Astrocyte of the cerebellum (primary cell): ENCODE results near the gene PTPRM.

Source experiments
- DNase-seq: peaks from one replicate; pipeline ENCODE4 v3.0.0-alpha.2; 2011; ENCODE audit warnings: low read depth
- H3K4me3 ChIP-seq: 2 replicates; pipeline ENCODE4 v1.5.1; 2011; ENCODE audit warnings: mild to moderate bottlenecking, low read depth, low read length, moderate library complexity
- CTCF ChIP-seq: IDR thresholded peaks from 2 replicates; pipeline ENCODE4 v1.5.1; 2012; ENCODE audit warnings: low read length, low read depth, moderate library complexity, mild to moderate bottlenecking; ENCODE audit errors: missing control alignments
- in situ Hi-C: cut with HindIII; loops from 2 replicates; pipeline ENCODE4 v1.10.0; 2017; ENCODE audit warnings: low sequenced_read_pairs

Gene PTPRM

GRCh38 chr18:7565677-7566076 is 1.4 kb upstream of the PTPRM start:
- no peak for DNase-seq
- H3K4me3 ChIP-seq: no peak overlapping the region
- in situ Hi-C loops: no loop called here
- TF ChIP-seq CTCF: no peak

- no peak for TF ChIP-seq CTCF
- no peak for DNase-seq
- in situ Hi-C loops: no loop called here
- peak overlapping the region; percentile 67 for H3K4me3 ChIP-seq
Observed at GRCh38 chr18:7566244-7566566, 911 bp upstream of the PTPRM start.

GRCh38 chr18:7567474-7568425 is 634 bp downstream of the PTPRM start:
- no peak for TF ChIP-seq CTCF
- peak overlapping the region; percentile 67 for H3K4me3 ChIP-seq
- in situ Hi-C loops: no loop called here
- no peak for DNase-seq

GRCh38 chr18:7568426-7568825 is 1.3 kb downstream of the PTPRM start:
- no peak for DNase-seq
- in situ Hi-C loops: no loop called here
- peak overlapping the region; percentile 67 for H3K4me3 ChIP-seq
- TF ChIP-seq CTCF: peak; percentile 23

GRCh38 chr18:7571626-7572025 is 4.5 kb downstream of the PTPRM start:
- no peak for DNase-seq
- in situ Hi-C loops: no loop called here
- TF ChIP-seq CTCF: no peak
- H3K4me3 ChIP-seq: no peak overlapping the region

GRCh38 chr18:7572822-7573221 is 5.7 kb downstream of the PTPRM start:
- in situ Hi-C loops: no loop called here
- TF ChIP-seq CTCF: no peak
- H3K4me3 ChIP-seq: no peak overlapping the region
- no peak for DNase-seq
